HTR-8/SVneo (cell line): Measurements from ENCODE around the gene NPAS3.
A peak's percentile ranks its signal among the peaks of the same experiment; 100 is the strongest.

Source experiments
- DNase-seq: peaks from one replicate; pipeline ENCODE4 v3.0.0; 2011; ENCODE audit warnings: low spot score, mixed read lengths; ENCODE audit not compliant: insufficient read length
- FAIRE-seq: peaks from 2 replicates; lab custom pipeline; 2011; peaks lifted over from hg19 to GRCh38; lab: Jason Lieb, UNC

The NPAS3 gene

GRCh38 chr14:33525626-33526025 is 586.9 kb downstream of the NPAS3 start:
- FAIRE-seq: no peak

GRCh38 chr14:33527023-33527634 is 588.5 kb downstream of the NPAS3 start:
- no peak for FAIRE-seq
- no peak for DNase-seq

More at GRCh38 chr14:33525626-33526025, 586.9 kb downstream of the NPAS3 start:
- no peak for DNase-seq

GRCh38 chr14:33528655-33529054 is 590.0 kb downstream of the NPAS3 start:
- DNase-seq (no peak), FAIRE-seq (no peak)

DNA sequence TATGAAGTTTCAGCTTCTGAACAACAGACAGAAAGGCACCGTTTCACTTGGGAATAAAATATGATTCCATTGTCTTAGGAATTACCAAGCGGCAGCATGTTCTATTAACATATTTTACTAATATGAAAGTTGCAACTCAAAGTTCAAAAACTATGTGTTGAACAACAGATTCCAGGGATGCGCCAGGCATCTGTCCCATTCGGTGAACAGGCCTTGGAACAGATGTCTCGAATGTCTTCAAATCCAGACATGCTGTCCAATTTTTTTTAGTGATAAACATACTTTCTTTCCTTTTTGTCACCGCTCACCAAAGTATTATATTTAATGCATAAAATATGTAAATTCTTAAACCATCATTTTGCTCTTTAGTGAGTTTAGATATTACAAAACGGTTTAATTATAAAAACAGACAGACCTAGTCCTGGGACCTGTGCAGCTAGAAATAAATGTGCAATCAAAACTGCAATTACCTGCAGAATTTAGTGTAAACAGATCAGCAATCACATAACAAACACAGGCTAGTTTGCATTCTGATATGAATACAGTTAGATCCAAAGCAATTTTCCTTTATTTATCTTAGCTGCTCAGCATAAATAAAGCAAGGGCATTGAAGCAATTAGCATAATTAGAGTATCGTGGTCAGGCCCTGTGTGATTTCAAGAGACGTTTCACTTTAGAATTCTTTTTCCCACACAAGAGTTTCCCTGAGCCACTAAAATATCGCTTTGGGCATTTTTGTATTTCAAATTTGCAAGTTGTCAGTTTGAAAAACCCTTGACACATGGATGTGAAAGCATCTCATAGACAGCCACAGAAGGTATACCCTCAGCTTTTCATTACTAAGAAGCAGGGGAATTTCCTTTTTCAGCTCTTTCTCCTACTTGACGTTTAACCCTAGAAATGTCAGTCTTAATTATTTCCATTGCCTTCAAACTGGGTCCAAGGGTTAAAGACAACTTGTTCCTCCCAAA is 591.4 kb downstream of the NPAS3 start:
- DNase-seq (no peak), FAIRE-seq (no peak)

DNA sequence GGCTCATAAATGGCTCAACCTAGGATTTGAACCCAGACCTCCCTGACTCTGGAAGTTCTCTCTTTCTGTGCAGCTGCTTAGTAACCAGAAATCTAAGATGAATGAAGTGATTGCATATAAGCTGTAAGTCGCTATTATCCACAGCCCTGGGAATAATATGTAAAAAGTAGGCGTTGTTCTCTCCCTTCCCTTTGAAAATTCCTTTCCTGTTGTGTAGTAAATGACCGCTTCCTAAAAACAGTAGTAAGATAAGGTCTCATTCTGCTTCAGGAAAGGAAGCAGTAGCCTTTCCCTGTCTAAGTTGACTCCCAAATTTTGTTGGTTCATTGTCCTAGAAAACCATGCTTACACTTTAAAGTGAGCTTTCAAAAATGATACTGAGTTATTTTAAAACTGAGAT is 593.9 kb downstream of the NPAS3 start:
- FAIRE-seq: no peak
- no peak for DNase-seq

DNA sequence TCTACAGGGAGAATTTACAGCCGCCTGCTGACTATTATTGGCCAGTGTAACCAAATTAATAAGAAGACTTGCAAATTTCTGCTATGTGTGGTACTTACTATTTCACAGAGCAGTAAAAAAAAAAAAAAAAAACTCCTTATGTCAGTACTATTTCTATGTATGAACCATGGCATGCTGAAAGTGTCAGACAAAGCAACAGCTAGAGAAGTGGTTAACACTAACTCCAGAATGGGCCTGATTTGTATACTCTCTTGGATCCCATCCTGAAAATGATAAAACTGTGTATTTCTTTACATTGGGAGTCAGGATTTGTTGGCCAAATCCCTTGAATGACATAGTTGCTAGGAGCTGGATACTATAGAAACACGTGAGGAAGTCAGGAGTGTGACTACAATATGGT is 595.4 kb downstream of the NPAS3 start:
- no peak for FAIRE-seq
- DNase-seq: no peak

GRCh38 chr14:33534632-33535031 is 596.0 kb downstream of the NPAS3 start:
- no peak for FAIRE-seq
- DNase-seq: no peak

DNA sequence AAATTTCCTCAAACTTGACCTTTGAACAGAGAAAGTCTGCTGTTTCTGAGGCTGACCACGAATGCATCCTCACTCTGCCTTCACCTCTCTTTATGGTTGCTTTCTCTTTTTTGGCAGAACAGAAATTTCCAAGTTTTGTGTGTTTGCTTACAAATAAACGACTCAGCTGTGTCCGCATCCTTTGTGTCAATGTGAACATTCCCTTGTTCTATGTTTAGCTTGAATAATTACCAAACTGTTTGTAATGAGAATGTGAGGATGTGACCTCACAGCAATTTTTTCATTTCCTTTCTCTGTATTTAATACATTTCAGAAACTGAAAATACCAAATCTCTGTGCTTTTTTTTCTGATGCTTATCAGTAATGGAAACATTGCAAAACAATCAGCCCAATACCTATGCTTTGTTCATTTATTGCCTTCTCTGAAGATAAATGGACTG is 601.3 kb downstream of the NPAS3 start:
- DNase-seq: no peak
- no peak for FAIRE-seq

DNA sequence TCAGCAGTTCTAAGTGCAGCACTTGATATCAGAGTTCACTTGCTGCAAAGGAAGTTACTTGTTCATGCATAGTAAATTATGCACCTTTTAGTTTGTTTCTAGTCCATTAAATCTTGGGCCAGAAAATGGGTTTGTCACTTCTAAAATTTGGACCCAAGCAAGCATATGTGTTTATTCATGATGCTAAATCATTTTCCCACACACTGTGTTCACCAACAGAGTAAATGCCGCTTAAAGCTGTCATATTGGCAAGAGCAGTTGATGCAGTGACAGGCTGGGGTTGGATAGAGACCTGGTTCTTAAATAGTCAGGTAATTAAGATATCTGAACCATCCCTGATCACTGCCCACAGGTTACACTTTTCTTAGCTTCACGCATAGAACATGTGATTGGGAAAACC is 602.5 kb downstream of the NPAS3 start:
- FAIRE-seq (no peak), DNase-seq (no peak)

GRCh38 chr14:33542338-33543287 is 603.9 kb downstream of the NPAS3 start:
- FAIRE-seq (no peak), DNase-seq (no peak)

- FAIRE-seq (no peak), DNase-seq (no peak)
Measured at GRCh38 chr14:33545696-33546095, 607.0 kb downstream of the NPAS3 start.

- DNase-seq (no peak), FAIRE-seq (no peak)
Measured at GRCh38 chr14:33548606-33549005, 609.9 kb downstream of the NPAS3 start.

DNA sequence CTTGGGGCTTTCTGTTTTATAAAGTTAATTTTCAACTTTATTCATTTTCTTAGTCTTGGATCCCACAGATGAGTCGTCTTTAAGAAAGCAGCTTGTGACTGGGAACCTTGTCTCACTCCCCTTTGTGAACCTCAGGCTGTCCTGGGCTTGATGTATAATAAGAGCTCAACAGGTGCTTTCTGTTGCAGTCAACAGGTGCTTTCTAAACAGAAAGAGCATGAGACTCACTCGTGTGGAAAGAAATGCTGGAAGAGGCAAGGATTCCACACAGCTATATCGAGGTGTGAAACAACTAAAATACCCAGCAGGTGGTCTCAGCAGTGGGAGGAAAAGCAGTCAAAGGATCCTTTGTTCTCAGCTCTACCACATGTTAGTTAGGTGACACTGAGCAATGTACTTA is 613.3 kb downstream of the NPAS3 start:
- DNase-seq: no peak
- no peak for FAIRE-seq

DNA sequence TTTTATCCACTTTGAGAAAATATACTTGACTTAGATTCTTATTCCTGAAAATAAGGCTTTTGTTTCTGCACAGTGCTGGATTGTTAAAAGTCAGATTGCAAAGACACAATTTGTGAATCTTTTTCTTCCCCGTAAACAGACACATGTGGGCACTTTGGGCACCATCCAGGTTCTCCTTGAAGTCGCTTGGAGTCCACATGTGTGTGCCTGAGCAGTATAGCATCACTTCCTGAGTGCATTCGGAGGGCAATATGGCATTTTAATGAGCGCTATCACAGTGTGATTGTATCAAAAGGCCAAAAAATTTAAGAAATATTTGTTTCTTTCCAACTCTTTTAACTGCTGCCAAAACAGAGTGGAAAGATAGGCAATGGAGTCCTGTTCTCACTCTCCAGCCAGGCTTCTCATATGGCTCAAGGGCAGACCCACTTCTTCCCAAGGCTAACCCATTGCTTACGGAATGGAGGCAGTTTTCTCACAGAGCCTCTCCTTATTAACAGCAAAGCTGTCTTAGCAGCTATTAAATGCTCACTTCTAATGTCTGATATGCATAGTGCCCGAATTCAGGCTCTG is 615.1 kb downstream of the NPAS3 start:
- DNase-seq: no peak
- no peak for FAIRE-seq

DNA sequence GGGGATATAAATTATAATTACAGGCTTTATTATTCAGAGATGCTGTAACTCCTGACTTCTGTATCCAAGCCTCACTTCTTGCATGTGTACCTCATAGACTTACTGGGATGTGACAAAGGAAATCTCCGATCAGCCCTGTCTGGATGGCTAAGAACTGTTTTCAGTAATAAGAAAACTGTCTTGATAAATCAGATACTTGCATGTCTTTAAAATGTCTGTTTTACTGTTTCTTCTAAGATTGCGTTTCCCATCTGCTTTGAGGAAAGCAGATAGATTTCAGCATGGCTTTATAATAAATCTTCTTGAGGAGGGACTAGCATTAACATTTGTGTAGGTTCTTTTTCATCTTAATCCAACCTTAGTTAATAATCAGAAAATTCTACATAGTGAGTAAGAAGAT is 616.3 kb downstream of the NPAS3 start:
- FAIRE-seq: no peak

GRCh38 chr14:33555710-33556350 is 617.2 kb downstream of the NPAS3 start:
- FAIRE-seq: no peak

More for the DNA sequence above, 616.3 kb downstream of the NPAS3 start:
- DNase-seq: no peak

DNA sequence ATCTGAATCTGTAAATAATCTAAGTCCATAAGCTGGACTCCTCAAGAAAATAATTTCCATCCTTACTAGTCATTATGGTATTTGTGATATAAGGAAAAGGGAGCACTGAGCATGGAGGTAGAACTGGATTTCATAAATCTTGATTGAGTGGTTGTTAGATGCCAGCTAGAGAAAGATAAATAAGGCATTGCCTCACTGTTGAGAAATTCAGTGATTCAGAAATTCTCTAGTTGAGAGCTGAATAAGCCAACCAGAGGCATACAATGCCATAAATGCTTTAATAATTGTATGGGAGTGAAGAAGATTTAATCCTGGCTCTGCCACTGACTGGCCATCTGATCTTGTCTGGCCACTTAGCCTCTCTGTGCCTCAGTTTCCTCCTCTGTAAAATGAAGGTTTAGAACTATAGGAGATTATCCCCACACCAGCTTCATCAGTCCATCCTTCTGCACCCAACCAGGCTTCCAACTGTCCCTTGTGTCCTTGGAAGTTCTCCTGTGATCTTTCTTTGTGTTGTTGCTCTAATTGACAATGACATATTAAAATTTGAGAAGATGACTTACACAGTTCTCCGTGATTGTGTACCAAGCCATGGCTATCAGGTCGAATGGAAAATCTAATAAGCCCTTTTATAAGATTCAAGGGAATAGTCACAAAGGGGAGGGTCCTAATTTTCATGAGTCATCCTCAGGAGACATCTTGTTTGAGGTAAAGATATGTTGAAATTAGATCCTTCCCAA is 617.9 kb downstream of the NPAS3 start:
- FAIRE-seq (no peak), DNase-seq (peak; percentile 22)

More at GRCh38 chr14:33555710-33556350, 617.2 kb downstream of the NPAS3 start:
- no peak for DNase-seq

DNA sequence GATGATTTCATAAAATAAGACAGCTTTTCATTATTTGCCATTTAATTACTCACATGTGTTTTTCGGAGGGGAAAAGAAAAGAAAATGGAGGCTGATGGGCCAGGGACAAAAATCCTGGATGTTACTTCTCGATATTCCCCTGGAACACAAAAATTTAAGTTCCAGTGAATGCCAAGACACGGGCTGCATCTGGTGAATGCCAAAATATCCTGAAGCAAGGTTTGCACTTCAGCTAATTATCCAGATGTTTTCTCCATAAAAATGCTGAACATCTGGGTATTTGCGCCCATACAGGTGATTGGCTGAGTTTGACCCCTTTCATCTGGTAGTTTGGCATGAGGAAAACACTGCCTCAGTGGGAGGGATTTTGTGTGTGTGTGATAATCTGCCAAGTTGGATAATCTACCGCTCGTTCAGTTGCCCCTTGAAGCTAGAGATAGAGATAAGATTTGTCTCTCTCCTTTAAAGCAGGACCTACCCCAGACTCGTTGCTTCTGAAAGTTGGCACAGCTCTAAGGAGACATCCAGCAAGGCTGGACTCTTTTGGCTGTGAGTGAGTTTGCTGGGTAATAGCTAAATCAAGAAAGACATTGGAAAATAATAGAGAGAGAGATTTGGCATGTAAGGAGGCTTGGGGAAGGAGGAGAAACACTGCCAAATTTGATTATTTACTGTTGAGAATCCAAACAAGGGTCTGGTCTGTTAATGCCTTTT is 622.2 kb downstream of the NPAS3 start:
- DNase-seq (no peak), FAIRE-seq (no peak)
